GM21390 (cell line): Measurements from ENCODE around the gene ZNF320.
A peak's percentile ranks its signal among the peaks of the same experiment; 100 is the strongest.
"Not testable (repeated sequence)": the region's sequence is repeated elsewhere in the genome, so short reads cannot be mapped to it uniquely, and the experiment has no call there.

Experiments used
- ATAC-seq: cut with Tn5 transposase; IDR thresholded peaks from one replicate; pipeline ENCODE4 v1.9.1; 2021; ENCODE audit not compliant: unreplicated experiment

ZNF320 gene

DNA sequence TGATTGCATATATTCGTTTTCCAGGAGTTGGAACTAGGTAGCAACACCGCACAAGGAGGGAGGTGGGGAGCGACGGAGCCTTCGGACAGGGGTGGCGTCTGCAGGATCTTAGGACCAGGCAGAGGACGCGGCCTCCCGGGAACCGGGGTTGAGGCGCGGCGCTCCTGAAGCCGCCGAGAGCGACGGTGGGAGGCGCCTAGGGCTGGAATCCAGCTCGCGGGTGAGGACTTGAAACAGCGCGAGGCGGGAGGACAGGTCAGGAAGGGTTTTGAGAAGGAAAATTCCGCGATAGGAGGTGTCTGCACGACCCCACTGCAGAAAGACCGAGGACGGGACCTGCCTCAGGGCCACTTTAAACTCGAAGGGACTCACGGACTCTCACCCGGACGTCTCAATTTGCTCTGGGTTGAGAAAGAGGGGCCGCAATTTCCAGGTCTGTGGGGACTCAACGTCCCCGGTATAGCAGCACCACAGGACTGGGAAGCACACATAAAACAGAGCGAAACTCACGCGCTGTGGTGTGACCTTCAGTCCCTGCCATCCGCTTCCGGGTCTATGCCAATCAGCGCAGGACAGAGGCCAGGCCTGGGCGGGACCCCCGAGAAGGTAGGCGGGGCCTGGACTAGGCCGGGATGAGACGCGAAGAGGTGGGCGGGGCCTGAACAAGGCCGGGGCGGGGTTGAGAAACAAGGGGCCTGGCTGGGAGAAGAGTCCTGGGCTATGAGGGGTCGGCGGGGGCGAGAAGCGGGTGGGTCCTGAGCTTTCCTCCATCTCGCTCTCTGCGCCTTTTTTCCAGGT lies at the start of gene ZNF320:
Gene ZNF320, minus strand, starts transcription at position 498 of the 798 bp plus-strand sequence. CDS start 7,380 bp downstream, outside the sequence.
- ATAC-seq = peak; percentile 97

DNA sequence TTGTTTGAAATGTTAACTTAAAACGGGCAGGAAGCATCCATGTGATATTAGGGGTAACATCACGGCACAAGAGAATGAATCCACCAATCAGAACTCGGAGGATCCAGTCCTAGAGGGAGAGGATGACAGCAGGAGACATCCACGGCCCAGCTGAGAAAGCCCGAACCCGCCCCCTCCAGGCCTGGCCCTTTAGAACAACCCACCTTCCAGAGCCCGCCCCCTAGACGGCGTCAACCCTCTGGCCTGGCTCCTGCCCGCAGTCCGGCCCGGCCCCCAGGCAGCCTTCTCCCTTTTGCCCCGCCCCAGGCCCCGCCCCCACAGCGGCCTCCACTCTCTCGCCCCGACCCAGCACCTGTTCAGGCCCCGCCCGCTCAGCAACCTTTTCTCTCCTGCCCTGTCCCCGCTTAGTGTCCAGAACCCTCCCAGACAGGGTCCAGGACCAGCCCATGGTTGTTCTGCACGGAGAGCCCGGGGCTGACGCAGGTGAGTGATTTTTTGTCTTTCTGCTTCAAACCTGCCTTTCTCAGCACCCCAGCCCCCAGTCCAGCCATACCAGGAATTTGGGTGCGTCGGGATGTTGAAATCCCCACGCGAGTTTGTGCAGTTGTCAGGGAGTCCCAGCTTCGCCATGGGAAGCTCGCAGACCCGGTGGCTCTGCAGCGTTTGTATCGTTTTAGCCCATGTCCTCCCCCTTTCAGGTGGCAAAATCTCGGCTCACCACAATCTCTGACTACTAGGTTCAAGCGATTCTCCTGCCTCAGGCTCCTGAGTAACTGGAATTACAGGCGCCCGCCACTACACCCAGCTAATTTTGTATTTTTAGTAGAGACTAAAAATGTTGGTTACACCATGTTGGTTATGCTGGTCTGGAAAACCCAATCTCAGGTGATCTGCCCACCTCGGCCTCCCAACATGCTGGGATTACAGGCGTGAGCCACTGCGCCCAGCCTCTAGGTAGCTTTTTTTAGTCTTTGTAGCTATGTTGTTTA lies 49.2 kb upstream of the ZNF320 start:
- ATAC-seq = no peak

DNA sequence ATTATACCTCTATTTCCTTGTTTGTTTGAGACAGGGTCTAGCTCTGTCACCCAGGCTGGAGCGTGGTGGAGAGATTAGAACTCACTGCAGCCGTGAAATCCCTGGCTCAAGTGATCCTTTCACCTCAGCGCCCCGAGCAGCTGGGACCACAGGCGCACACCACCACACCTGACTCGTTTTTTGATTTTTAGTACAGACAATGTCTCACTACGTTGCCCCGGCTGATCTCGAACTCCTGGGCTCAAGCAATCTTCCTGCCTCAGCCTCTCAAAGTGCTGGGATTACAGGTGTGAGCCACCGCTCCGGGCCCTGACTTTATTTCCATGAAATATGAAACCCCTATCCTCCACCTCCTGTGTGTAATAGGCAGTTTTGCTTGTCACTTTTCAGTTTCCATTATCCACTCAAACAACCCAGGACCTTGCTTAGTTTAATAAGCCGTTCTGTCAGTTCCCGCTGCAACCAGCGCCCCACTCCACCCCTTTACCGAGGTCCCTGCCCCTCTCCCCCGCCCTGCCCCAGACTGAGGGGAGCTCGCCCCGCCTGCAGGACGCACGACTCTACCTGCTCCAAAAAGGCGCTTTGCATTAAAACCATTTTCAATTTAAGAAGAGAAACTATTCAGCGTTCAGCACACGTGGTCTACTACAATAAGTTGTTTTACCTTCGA lies 48.4 kb upstream of the ZNF320 start:
- ATAC-seq = no peak

DNA sequence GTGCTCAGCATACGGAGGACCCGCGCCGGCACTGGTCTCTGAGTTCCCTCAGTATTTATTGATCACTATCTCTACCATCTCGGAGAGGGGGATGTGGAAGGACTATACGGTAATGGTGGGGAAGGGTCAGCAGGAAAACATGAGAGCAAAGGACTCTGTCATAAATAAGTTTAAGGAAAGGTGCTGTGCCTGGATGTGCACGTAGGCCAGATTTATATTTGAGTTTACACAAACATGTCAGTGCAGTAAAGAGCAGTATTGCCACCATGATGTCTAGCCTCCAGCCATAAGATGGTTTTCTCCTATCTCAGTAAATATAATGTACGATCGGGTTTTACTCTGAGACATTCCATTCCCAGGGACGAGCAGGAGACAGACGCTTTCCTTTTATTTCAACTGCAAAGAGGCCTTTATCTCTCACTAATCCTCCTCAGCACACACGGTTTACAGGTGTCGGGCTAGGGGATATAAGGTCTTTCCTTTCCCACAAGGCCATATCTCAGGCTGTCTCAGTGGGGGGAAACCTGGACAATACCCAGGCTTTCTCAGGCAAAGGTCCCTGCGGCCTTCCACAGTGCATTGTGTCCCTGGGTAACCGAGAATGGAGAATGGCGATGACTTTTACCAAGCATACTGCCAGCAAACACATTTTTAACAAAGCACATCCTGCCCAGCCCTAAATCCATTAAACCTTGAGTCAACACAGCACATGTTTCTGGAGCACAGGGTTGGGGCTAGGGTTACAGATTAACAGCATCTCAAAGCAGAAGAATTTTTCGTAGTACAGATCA lies 47.5 kb upstream of the ZNF320 start:
- ATAC-seq = not testable (repeated sequence)

DNA sequence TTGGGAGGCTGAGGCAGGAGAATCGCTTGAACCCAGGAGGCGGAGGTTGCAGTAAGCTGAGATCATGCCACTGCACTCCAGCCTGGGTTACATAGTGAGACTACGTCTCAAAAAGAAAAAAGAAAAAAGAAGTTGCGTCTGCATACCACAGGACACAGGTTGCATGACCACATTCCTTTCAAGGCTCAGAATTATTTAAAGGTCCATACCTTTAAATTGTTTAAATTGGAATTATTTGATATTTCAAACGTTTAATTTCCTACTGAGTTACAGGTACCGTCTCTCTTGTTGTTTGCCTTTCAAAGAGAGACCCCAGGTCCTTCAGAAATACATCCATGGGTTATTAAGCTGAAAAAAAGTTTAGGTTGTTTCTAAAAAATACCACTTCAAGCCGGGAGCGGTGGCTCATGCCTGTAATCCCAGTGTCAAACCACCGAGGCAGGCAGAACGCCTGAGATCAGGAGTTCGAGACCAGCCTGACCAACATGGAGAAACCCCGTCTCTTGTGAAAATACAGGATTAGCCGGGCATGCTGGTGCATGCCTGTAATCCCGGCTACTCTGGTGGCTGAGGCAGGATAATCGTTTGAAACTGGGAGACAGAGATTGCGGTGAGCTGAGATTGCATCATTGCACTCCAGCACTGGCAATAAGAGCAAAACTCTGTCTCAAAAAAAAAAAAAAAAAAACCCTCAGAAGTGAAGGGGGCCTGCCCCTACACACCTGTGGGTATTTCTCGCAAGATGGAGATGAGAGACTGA lies 46.6 kb upstream of the ZNF320 start:
- no peak for ATAC-seq

DNA sequence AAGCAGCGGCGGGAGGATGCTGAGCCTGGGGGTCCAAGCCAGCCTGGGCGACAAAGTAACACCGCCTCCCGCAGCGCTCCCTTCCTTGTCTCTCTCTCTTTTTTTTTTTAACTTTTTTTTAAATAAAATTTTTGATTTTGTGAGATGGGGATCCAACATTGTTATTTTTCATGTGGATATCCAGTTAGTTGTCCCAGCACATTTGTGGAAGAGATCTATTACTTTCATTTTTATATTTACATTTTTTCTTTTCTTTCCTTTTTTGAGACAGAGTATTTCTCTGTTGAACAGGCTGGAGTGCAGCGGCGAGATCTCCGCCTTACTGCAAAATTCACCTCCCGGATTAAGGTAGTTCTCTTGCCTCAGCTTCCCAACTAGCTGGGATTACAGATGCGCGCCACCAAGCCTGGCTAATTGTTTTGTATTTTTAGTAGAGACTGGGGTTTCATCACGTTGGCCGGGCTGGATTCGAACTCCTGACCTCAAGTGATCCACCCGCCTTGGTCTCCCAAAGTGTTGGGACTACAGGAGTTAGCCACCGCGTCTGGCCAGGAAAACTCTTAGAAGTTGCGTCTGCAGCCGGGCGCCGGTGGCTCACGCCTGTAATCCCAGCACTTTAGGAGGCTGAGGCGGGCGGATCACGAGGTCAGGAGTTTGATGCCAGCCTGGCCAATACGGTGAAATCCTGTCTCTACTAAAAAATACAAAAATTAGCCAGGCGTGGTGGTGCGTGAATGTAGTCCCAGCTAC lies 45.9 kb upstream of the ZNF320 start:
- no peak for ATAC-seq

DNA sequence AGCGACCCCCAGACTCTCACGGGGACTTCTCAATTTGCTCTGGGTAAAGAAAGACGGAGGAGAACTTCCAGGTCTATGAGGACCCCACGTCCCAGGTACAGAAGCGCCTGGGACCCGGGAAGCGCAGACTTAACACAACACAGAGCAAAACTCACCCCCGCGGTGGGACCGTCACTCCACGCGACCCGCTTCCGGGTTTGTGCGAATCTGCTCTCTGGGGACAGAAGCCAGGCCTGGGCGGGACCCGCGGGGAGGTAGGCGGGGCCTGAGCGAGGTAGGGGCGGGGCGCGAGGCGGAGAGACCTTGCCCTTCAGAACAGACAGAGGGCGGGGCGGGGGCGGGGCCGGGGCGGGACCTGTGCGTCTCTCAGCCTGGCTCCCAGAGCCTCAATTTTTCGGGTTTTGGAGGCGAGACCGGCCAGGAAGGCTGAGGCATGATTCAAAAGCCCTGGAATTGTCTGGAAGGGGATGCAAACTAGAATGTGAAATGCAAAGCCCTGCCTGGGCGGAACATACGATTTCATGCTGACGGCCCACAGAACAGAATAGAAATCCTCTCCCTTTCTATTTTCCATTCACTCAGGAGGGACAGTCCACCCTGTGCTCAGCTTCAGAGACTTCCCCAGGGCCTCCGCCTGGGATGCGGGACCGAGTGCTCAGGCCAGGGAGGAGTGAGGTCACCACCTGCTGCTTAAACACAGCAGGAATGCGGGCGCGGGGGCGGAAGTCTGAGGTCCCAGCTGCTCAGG lies 45.1 kb upstream of the ZNF320 start:
- peak; percentile 96 for ATAC-seq

DNA sequence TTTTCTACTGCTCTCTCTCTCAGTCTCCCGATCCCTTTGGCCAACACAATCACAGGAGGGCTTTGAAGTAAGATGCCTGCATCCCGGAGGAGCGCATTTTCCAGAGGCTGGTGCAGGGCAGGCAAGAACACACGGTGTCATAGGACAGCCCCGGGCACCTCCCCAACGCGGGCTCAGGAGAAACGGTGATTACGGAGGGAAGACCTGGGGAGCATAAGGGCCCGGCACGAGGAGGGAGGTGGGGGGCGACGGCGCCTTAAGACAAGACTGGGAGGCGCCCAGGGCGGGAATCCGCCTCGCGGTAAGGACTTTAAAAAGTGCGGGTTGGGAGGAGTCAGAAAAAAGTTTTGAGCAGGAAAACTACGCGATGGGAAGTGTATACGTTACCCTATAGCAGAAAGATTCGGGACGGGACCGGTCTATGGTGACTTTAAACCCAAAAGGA lies 44.5 kb upstream of the ZNF320 start:
- peak; percentile 21 for ATAC-seq

DNA sequence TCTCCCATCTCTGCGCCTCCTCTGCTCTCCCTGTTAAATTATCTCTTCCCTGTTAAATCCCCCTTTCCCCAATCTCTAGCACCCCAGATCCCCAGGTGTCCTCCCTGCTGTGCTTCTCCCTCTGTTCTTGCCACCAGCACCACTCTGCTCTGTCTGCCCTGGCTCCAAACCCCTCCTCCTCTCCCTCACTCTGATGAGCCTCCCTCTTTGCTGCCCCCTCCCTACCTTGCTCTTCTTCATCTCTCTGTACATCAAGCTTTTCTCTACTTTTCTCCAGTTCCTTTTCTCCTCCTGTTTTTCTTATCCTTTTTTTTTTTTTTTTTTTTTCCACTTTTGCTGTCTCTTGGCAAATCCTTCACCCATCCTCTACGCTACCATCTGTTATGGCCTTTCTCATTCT lies 44.1 kb upstream of the ZNF320 start:
- not testable (repeated sequence) for ATAC-seq

DNA sequence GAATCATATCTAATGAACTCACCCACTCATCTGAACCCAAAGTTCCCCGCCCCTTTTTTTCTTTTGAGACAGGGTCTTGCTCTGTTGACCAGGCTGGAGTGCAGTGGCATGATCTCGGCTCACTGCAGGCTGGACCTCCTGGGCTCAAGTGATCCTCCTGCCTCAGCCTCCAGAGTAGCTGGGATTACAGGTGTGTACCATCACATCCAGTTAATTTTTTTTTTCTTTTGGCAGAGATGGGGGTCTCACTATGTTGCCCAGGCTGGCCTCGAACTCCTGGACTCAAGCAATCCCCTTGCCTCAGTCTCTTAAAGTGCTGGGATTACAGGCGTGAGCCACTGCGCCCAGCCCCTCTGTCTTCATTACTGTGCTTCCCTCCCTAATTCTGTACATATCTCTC lies 43.5 kb upstream of the ZNF320 start:
- not testable (repeated sequence) for ATAC-seq

DNA sequence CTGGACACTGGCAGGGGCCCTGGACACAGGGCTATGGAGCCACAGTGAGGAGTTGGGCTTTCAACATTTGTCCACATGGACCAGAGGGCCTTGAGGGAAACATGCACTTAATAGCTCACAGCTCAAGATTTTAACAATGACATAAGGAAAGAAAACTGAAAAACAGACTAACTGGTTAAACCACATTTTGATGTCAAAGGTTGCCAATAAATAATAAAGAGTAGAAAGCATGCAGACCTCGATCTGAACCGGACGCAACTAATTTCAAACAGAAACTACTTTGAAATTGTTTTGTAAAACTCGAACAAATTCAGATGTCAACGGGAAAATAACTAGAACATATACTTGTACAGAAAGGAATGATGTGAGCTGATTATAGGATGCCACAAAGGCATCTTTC lies 41.3 kb upstream of the ZNF320 start:
- ATAC-seq = no peak

DNA sequence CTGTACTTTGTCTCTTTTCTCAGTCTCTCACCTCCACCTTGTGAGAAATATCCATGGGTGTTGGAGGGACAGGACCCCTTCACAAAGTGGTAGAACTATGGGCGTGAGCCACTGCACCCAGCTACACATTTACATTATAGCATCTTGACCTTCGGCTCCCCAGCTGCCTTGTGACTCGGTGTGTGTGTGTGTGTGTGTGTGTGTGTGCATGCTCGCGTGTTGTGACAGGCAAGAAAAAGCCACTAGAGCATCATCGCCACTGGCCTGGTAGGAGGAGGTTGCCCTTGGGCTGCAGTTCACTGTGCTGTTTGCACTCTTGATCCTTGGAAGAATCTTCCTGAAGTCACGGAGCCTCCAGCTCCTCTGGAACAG lies 39.5 kb upstream of the ZNF320 start:
- no peak for ATAC-seq

DNA sequence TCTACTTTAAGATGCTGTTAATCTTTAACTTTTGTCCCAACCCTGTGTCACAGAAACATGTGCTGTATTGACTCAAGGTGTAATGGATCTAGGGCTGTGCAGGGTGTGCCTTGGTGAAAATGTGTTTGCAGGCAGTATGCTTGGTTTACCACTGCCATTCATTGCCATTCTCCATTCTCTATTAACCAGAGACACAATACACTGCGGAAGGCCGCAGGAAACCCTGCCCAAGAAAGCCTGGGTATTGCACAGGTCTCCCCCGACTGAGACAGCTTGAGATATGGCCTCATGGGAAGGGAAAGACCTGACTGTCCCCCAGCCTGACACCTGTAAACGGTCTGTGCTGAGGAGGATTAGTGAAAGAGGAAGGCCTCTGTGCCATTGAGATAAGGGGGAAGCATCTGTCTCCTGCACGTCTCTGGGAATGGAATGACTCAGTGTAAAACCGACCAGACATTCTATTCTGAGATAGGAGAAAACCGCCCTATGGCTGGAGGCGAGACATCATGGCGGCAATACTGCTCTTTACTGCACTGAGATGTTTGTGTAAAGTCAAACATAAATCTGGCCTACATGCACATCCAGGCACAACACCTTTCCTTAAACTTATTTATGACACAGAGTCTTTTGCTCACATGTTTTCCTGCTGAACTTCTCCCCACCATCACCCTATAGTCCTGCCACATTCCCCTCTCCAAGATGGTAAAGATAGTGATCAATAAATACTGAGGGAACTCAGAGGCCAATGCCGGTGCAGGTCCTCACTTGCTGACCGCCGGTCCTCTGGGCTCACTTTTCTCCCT lies 38.9 kb upstream of the ZNF320 start:
- no peak for ATAC-seq

DNA sequence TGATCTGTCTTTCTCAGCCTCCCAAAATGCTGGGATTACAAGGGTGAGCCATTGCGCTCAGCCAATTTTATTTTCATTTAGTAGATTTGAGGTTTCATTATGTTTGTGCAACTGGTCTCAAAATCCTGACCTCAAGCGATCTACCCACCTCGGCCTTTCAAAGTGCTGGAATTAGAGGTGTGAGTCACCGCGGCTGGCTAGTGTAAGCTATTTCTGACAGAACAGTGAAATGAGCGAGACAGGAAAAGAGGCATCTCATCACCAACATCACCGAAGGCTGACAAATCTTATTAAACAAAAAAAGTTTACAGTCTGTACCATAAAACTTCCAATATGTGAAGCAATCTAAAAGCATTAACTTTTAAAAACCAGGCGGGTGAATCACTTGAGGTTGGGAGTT lies 38.0 kb upstream of the ZNF320 start:
- ATAC-seq = no peak

DNA sequence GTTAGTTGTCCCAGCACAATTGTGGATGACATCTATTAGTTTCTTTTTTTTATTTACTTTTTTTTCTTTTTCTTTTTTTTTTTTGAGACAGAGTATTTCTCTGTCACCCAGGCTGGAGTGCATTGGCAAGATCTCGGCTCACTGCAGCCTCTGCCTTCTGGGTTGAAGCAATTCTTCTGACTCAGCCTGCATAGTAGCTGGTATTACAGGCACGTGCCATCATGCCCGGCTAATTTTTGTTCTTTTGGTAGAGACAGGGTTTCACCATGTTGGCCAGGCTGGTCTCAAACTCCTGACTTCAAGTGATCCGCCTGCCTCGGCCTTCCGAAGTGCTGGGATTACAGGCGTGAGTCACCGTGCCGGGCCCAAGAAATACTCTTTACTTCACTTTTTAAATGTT lies 27.2 kb upstream of the ZNF320 start:
- not testable (repeated sequence) for ATAC-seq

DNA sequence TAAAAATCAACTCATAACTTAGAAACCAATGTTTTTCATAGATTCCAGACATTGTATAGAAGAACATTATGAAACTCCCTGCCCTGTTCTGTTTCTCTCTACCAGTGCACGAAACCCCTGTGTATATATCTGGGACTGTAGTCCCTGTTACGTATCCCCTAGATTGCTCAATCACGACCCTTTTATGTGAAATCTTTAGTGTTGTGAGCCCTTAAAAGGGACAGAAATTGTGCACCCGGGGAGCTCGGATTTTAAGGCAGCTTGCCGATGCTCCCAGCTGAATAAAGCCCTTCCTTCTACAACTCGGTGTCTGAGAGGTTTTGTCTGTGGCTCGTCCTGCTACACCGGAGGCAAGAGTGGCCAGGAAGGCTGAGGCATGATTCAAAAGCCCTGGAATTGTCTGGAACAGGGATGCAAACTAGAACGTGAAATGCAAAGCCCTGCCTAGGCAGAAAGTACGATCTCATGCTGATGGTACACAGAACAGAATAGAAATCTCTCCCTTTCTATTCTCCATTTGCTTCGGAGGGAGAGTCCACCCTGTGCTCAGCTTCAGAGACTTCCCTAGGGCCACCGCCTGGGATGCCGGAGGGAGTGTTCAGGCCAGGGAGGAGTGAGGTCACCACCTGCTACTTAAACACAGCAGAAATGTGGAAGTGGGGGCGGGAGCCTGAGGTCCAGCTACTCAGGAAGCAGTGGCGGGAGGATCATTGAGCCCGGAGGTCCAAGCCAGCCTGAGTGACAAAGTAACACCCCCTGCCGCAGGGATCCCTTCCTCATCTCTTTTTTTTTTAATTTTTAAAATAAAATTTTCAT lies 26.6 kb upstream of the ZNF320 start:
- no peak for ATAC-seq
